Ishikawa (cell line): ENCODE results near the gene HAT1.

Source experiments
- CEBPB ChIP-seq: IDR thresholded peaks from 2 replicates; pipeline ENCODE4 v1.6.1; 2012
- CREB1 ChIP-seq: IDR thresholded peaks from 2 replicates; pipeline ENCODE4 v1.6.1; 2012; ENCODE audit warnings: low read depth
- EGR1 ChIP-seq: IDR thresholded peaks from 2 replicates; pipeline ENCODE4 v1.6.1; 2012
- EP300 ChIP-seq: IDR thresholded peaks from 2 replicates; pipeline ENCODE4 v1.6.1; 2012; ENCODE audit warnings: borderline replicate concordance
- FOXM1 ChIP-seq: IDR thresholded peaks from 2 replicates; pipeline ENCODE4 v1.6.1; 2012; ENCODE audit warnings: low read depth, borderline replicate concordance
- MAX ChIP-seq: IDR thresholded peaks from 2 replicates; pipeline ENCODE4 v1.6.1; 2012
- NFIC ChIP-seq: IDR thresholded peaks from 2 replicates; pipeline ENCODE4 v1.6.1; 2012
- RAD21 ChIP-seq: IDR thresholded peaks from 2 replicates; pipeline ENCODE4 v1.6.1; 2012; ENCODE audit warnings: low read depth
- REST ChIP-seq: IDR thresholded peaks from 2 replicates; pipeline ENCODE4 v1.6.1; 2012; ENCODE audit warnings: low read depth, mild to moderate bottlenecking
- TAF1 ChIP-seq: IDR thresholded peaks from 2 replicates; pipeline ENCODE4 v1.6.1; 2012; ENCODE audit warnings: low read depth, mild to moderate bottlenecking
- TCF12 ChIP-seq: IDR thresholded peaks from 2 replicates; pipeline ENCODE4 v1.6.1; 2012; ENCODE audit warnings: low read depth
- TEAD4 ChIP-seq: IDR thresholded peaks from 2 replicates; pipeline ENCODE4 v1.6.1; 2012
- USF1 ChIP-seq: IDR thresholded peaks from 2 replicates; pipeline ENCODE4 v1.6.1; 2012
- YY1 ChIP-seq: IDR thresholded peaks from 2 replicates; pipeline ENCODE4 v1.6.1; 2012; ENCODE audit warnings: low read depth

GRCh38 chr2:172013396-172013795 lies 91.1 kb downstream of the HAT1 start:
- no peak for TF ChIP-seq USF1
- no peak for TF ChIP-seq FOXM1
- TF ChIP-seq RAD21: no peak
- no peak for TF ChIP-seq TCF12
- TF ChIP-seq CEBPB: no peak
- no peak for TF ChIP-seq TEAD4
- no peak for TF ChIP-seq EGR1
- no peak for TF ChIP-seq REST
- TF ChIP-seq TAF1: no peak
- TF ChIP-seq MAX: no peak
- TF ChIP-seq YY1: no peak
- TF ChIP-seq EP300: no peak
- TF ChIP-seq CREB1: no peak
- no peak for TF ChIP-seq NFIC
